H9 (cell line): ENCODE data around the gene CENPP. TPM values are rescaled to one million over a fixed set of nuclear protein-coding genes. Genes with fewer than 3 reads are reported as not detected.
A peak's percentile ranks its signal among the peaks of the same experiment; 100 is the strongest.

Source experiments
- DNase-seq: peaks from one replicate; pipeline ENCODE4 v3.0.0-alpha.2; 2017
- H2AFZ ChIP-seq: one replicate; pipeline ENCODE4 v1.6.1; 2013; ENCODE audit warnings: mild to moderate bottlenecking, low read length, control low read depth, moderate library complexity
- H2AK5ac ChIP-seq: 2 replicates; pipeline ENCODE4 v1.6.1; 2013; ENCODE audit warnings: low read length, control low read depth, mixed read lengths; ENCODE audit not compliant: insufficient read length
- H2BK120ac ChIP-seq: one replicate; pipeline ENCODE4 v1.6.1; 2013; ENCODE audit warnings: low read depth, mild to moderate bottlenecking, low read length, control low read depth, inconsistent platforms; ENCODE audit not compliant: poor library complexity, severe bottlenecking
- H2BK12ac ChIP-seq: 2 replicates; pipeline ENCODE4 v1.6.1; 2013; ENCODE audit warnings: low read length, control low read depth, mixed read lengths, low read depth; ENCODE audit not compliant: insufficient read length
- H2BK15ac ChIP-seq: 2 replicates; pipeline ENCODE4 v1.6.1; 2013; ENCODE audit warnings: low read depth, low read length, control low read depth
- H2BK20ac ChIP-seq: one replicate; pipeline ENCODE4 v1.6.1; 2013; ENCODE audit warnings: low read depth, mild to moderate bottlenecking, low read length, control low read depth, inconsistent platforms; ENCODE audit not compliant: poor library complexity, severe bottlenecking
- H2BK5ac ChIP-seq: 2 replicates; pipeline ENCODE4 v1.6.1; 2013; ENCODE audit warnings: low read length, control low read depth, mixed read lengths; ENCODE audit not compliant: insufficient read length
- H3K14ac ChIP-seq: 2 replicates; pipeline ENCODE4 v1.6.1; 2013; ENCODE audit warnings: low read length, control low read depth; ENCODE audit not compliant: insufficient read depth
- H3K18ac ChIP-seq: 2 replicates; pipeline ENCODE4 v1.6.1; 2013; ENCODE audit warnings: low read depth, mild to moderate bottlenecking, mixed read lengths, low read length, control low read depth; ENCODE audit not compliant: insufficient read length
- H3K23ac ChIP-seq: 2 replicates; pipeline ENCODE4 v1.6.1; 2013; ENCODE audit warnings: low read length, control low read depth, mixed read lengths, low read depth; ENCODE audit not compliant: insufficient read length
- H3K23me2 ChIP-seq: 2 replicates; pipeline ENCODE4 v1.6.1; 2013; ENCODE audit warnings: low read depth, mild to moderate bottlenecking, mixed read lengths, low read length, control low read depth; ENCODE audit not compliant: insufficient read length, poor library complexity, severe bottlenecking
- H3K27ac ChIP-seq: 2 replicates; pipeline ENCODE4 v1.5.1; 2013; ENCODE audit warnings: low read length, control low read depth, mixed read lengths, low read depth; ENCODE audit not compliant: insufficient read length
- H3K27me3 ChIP-seq: 2 replicates; pipeline ENCODE4 v1.6.1; 2013; ENCODE audit warnings: low read length, control low read depth, inconsistent platforms; ENCODE audit not compliant: insufficient read depth
- H3K4ac ChIP-seq: 2 replicates; pipeline ENCODE4 v1.6.1; 2013; ENCODE audit warnings: low read depth, mild to moderate bottlenecking, control low read depth, inconsistent platforms, low read length, moderate library complexity
- H3K4me1 ChIP-seq: 2 replicates; pipeline ENCODE4 v1.6.1; 2013; ENCODE audit warnings: low read length, control low read depth, inconsistent platforms; ENCODE audit not compliant: insufficient read depth
- H3K4me2 ChIP-seq: 2 replicates; pipeline ENCODE4 v1.6.1; 2013; ENCODE audit warnings: low read length, control low read depth, mixed read lengths; ENCODE audit not compliant: insufficient read length, insufficient read depth
- H3K56ac ChIP-seq: 2 replicates; pipeline ENCODE4 v1.6.1; 2013; ENCODE audit warnings: low read depth, mild to moderate bottlenecking, mixed read lengths, low read length, control low read depth; ENCODE audit not compliant: insufficient read length
- H3K79me1 ChIP-seq: 2 replicates; pipeline ENCODE4 v1.6.1; 2013; ENCODE audit warnings: low read depth, mild to moderate bottlenecking, moderate library complexity, low read length, control low read depth, inconsistent platforms; ENCODE audit not compliant: insufficient read depth, poor library complexity, severe bottlenecking
- H3K79me2 ChIP-seq: 2 replicates; pipeline ENCODE4 v1.6.1; 2013; ENCODE audit warnings: low read length, control low read depth, inconsistent platforms; ENCODE audit not compliant: insufficient read depth
- H3K9ac ChIP-seq: 2 replicates; pipeline ENCODE4 v1.6.1; 2013; ENCODE audit warnings: low read length, control low read depth, mixed read lengths; ENCODE audit not compliant: insufficient read length; ENCODE audit errors: extremely low read depth
- H3K9me3 ChIP-seq: one replicate; pipeline ENCODE4 v1.6.1; 2013; ENCODE audit warnings: low read depth, low read length, inconsistent platforms; ENCODE audit not compliant: control insufficient read depth
- H3T11ph ChIP-seq: one replicate; pipeline ENCODE4 v1.6.1; 2013; ENCODE audit warnings: mild to moderate bottlenecking, low read length, control low read depth, inconsistent platforms
- H4K20me1 ChIP-seq: one replicate; pipeline ENCODE4 v1.6.1; 2013; ENCODE audit not compliant: control insufficient read depth, insufficient read length, insufficient read depth
- H4K5ac ChIP-seq: 2 replicates; pipeline ENCODE4 v1.6.1; 2013; ENCODE audit warnings: low read depth, mild to moderate bottlenecking, mixed read lengths, low read length, control low read depth; ENCODE audit not compliant: insufficient read length
- H4K8ac ChIP-seq: replicated peaks from 2 replicates; pipeline ENCODE4 v1.6.1; 2013; ENCODE audit warnings: low read length, control low read depth, mixed read lengths, low read depth; ENCODE audit not compliant: insufficient read length
- H4K91ac ChIP-seq: 2 replicates; pipeline ENCODE4 v1.6.1; 2013; ENCODE audit warnings: low read depth, mild to moderate bottlenecking, moderate library complexity, mixed read lengths, low read length, control low read depth; ENCODE audit not compliant: insufficient read length
- H3K27ac Mint-ChIP-seq, 3 experiments: 2 replicates in 2 of 3; 3 replicates in 1 of 3; pipeline ENCODE4 v1.8.0; 2020 to 2021; ENCODE audit warnings: mixed read lengths in 3 of 3, mild to moderate bottlenecking in 1 of 3, moderate library complexity in 1 of 3
- H3K27me3 Mint-ChIP-seq: 2 replicates; pipeline ENCODE4 v1.8.0; 2021; ENCODE audit warnings: low read depth, mild to moderate bottlenecking, moderate library complexity, mixed read lengths
- H3K36me3 Mint-ChIP-seq, 3 experiments: 2 replicates in 2 of 3; 3 replicates in 1 of 3; pipeline ENCODE4 v1.8.0; 2020 to 2021; ENCODE audit warnings: low read depth in 3 of 3, mixed read lengths in 3 of 3; ENCODE audit not compliant: insufficient read depth in 1 of 3
- H3K4me1 Mint-ChIP-seq, 2 experiments: 2 replicates each; pipeline ENCODE4 v1.8.0; 2020; ENCODE audit warnings: mixed read lengths in 2 of 2
- H3K4me3 Mint-ChIP-seq, 2 experiments: 2 replicates in 1 of 2; 3 replicates in 1 of 2; pipeline ENCODE4 v1.8.0; 2020 to 2021; ENCODE audit warnings: mild to moderate bottlenecking in 2 of 2, mixed read lengths in 2 of 2, moderate library complexity in 1 of 2
- H3K9me3 Mint-ChIP-seq, 2 experiments: 2 replicates in 1 of 2; 3 replicates in 1 of 2; pipeline ENCODE4 v1.8.0; 2020; ENCODE audit warnings: mild to moderate bottlenecking in 2 of 2, mixed read lengths in 2 of 2, moderate library complexity in 1 of 2
- CTCF ChIP-seq: fragments of 200-600 bp; sonication (generic); conservative IDR thresholded peaks from 3 replicates; pipeline ENCODE4 v1.8.0; 2021; ENCODE audit warnings: antibody characterized with exemption, mild to moderate bottlenecking
- WGBS: extraction: QIAGEN DNeasy Blood & Tissue Kit; methylation state at CpG from one replicate; pipeline ENCODE4 v1.1.7; 2013; ENCODE audit warnings: missing lambda C conversion rate, low lambda C conversion rate, mixed read lengths; ENCODE audit not compliant: insufficient read length; ENCODE audit errors: extremely low coverage; 5-methylcytosine and 5-hydroxymethylcytosine counted together
- total RNA-seq: library from RNA; stranded (reverse); gene quantifications from 2 replicates; pipeline ENCODE4 v1.2.1, GENCODE V29; 2021

The CENPP gene
- total RNA-seq, 1 experiment from 2014 or later: 9.1 TPM

- Histone ChIP-seq H2BK5ac (no peak overlapping the region), H3K18ac (no peak overlapping the region), H3K4me2 (no peak overlapping the region), H2BK120ac (no peak overlapping the region), H3K27ac (no peak overlapping the region), H4K20me1 (no peaks in the 10 kb centered on the region), H3K79me1 (no peaks in the 10 kb centered on the region), H3K27me3 (no peaks in the 10 kb centered on the region), H4K8ac (no peak overlapping the region), H4K5ac (no peak overlapping the region), H3T11ph (no peak overlapping the region), H3K9me3 (no peaks in the 10 kb centered on the region), H2AFZ (no peak overlapping the region), H2BK20ac (no peak overlapping the region), H3K79me2 (no peaks in the 10 kb centered on the region), H2BK12ac (no peak overlapping the region), H3K14ac (no peak overlapping the region), H3K4me1 (no peaks in the 10 kb centered on the region), H3K56ac (no peak overlapping the region), H3K23ac (no peak overlapping the region), H2AK5ac (no peak overlapping the region), H2BK15ac (no peak overlapping the region), H3K23me2 (no peaks in the 10 kb centered on the region), H3K4ac (no peak overlapping the region), H3K9ac (no peak overlapping the region), H4K91ac (no peak overlapping the region)
- no CpG with 5 or more reads among the region's 2 CpGs for WGBS
- DNase-seq: no peak
- H3K9me3 Mint-ChIP-seq: no peaks in the 10 kb centered on the region
- H3K4me1 Mint-ChIP-seq: peaks cover 8 to 12% of the 10 kb centered on the region in 2 experiments
- H3K27me3 Mint-ChIP-seq: no peaks in the 10 kb centered on the region
- peak overlapping the region in 1 of 3 experiments; percentile 79; a peak in 2 of 7 replicates for H3K27ac Mint-ChIP-seq
- H3K4me3 Mint-ChIP-seq: no peak overlapping the region
- no peaks in the 10 kb centered on the region for H3K36me3 Mint-ChIP-seq
- TF ChIP-seq CTCF: no peak
These were observed 154.6 kb downstream of the CENPP start for GRCh38 chr9:92480291-92480771.
